Testis (tissue), 2 donors: ENCODE results near the gene DMWD.

Source experiments
- CTCF ChIP-seq, 3 experiments: fragments of 450-650 bp in 2 of 3; fragments of 200-600 bp in 1 of 3; sonication (generic) in 1 of 3; IDR thresholded peaks; one replicate each; pipeline ENCODE4 v1.5.1; 2016 to 2019; ENCODE audit warnings: antibody characterized with exemption in 3 of 3, mild to moderate bottlenecking in 2 of 3, moderate library complexity in 1 of 3
- POLR2A ChIP-seq: fragments of 450-650 bp; IDR thresholded peaks from one replicate; pipeline ENCODE4 v1.6.1; 2017; ENCODE audit warnings: antibody characterized with exemption, mild to moderate bottlenecking, moderate library complexity

GRCh38 chr19:45834970-45835369, 42.3 kb upstream of the DMWD start:
- no peak for TF ChIP-seq CTCF (IDR thresholded peaks at IDR 0.05)
- no peak for TF ChIP-seq POLR2A
